ENCODE results near the gene HIRA. TPM values are rescaled to one million over a fixed set of nuclear protein-coding genes. Genes with fewer than 3 reads are reported as not detected.

The HIRA gene
- total RNA-seq, 1 experiment from 2014 or later, result 51.0 TPM

- ChIA-PET CTCF (no interaction called here), POLR2A (no interaction called here)
- Mint-ChIP-seq H3K9me3 (peaks cover 9% of the 10 kb centered on the region), H3K27me3 (ENCODE audit: low read depth) (no peaks in the 10 kb centered on the region), H3K4me3 (no peak overlapping the region), H3K36me3 (peaks cover 64% of the 10 kb centered on the region), H3K4me1 (no peaks in the 10 kb centered on the region), H3K27ac (no peak overlapping the region)
- ATAC-seq (no peak), DNase-seq (ENCODE audit: low spot score) (no peak)
- no peak for TF ChIP-seq PRDM15 (CRISPR knock-in tag; IDR thresholded peaks at IDR 0.05)
- TF ChIP-seq MAX (CRISPR knock-in tag; IDR thresholded peaks at IDR 0.05), result no peak
- TF ChIP-seq GABPB1 (CRISPR knock-in tag; IDR thresholded peaks at IDR 0.05), result no peak
- TF ChIP-seq ZBTB21 (CRISPR knock-in tag; IDR thresholded peaks at IDR 0.05; ENCODE audit: borderline replicate concordance), result no peak
- TF ChIP-seq EMX1 (CRISPR knock-in tag; IDR thresholded peaks at IDR 0.05), result no peak
- TF ChIP-seq GRHL2 (CRISPR knock-in tag; IDR thresholded peaks at IDR 0.05; ENCODE audit: insufficient replicate concordance, severe bottlenecking), result no peak
- TF ChIP-seq FOXK1 (CRISPR knock-in tag; IDR thresholded peaks at IDR 0.05), result no peak
- no peak for TF ChIP-seq ZBTB43 (CRISPR knock-in tag; IDR thresholded peaks at IDR 0.05)
- no peak for TF ChIP-seq CBFB (CRISPR knock-in tag; IDR thresholded peaks at IDR 0.05; ENCODE audit: low read depth)
- no peak for TF ChIP-seq ATF2 (CRISPR knock-in tag; IDR thresholded peaks at IDR 0.05; ENCODE audit: borderline replicate concordance, low read depth)
- no peak for TF ChIP-seq MLX (CRISPR knock-in tag; IDR thresholded peaks at IDR 0.05)
- TF ChIP-seq MYBL2 (CRISPR knock-in tag; IDR thresholded peaks at IDR 0.05), result no peak
- no peak for TF ChIP-seq ARID4B (CRISPR knock-in tag; IDR thresholded peaks at IDR 0.05; ENCODE audit: borderline replicate concordance)
- no peak for TF ChIP-seq GTF2I (CRISPR knock-in tag; conservative IDR thresholded peaks at IDR 0.05)
- TF ChIP-seq PRRX2 (CRISPR knock-in tag; IDR thresholded peaks at IDR 0.05), result no peak
- TF ChIP-seq NR2C2 (CRISPR knock-in tag; IDR thresholded peaks at IDR 0.05), result no peak
- no peak for TF ChIP-seq CTCF (IDR thresholded peaks at IDR 0.05)
- TF ChIP-seq PREB (CRISPR knock-in tag; IDR thresholded peaks at IDR 0.05; ENCODE audit: borderline replicate concordance), result no peak
- no peak for TF ChIP-seq E2F1 (CRISPR knock-in tag; IDR thresholded peaks at IDR 0.05)
Observed at GRCh38 chr22:19350947-19351346, 80.6 kb downstream of the HIRA start.
